AG04449 (cell line): ENCODE results near the gene ENO4.

Experiments used
- CTCF ChIA-PET: fragments of 350-600 bp; formaldehyde crosslinking; extraction: SDS; loops from one replicate; lab custom pipeline; 2021; ENCODE audit warnings: antibody characterized with exemption; lab: Yijun Ruan, JAX
- POLR2A ChIA-PET: fragments of 400-600, 350-600 bp; formaldehyde crosslinking; extraction: SDS; loops from one replicate; lab custom pipeline; 2020; ENCODE audit warnings: antibody characterized with exemption, inconsistent platforms; lab: Yijun Ruan, JAX
- DNase-seq: peaks from one replicate; pipeline ENCODE4 v3.0.0-alpha.2; 2010; ENCODE audit warnings: low read depth, low spot score
- H3K4me3 ChIP-seq: 2 replicates; pipeline ENCODE4 v1.5.1; 2011; ENCODE audit warnings: low read depth, mild to moderate bottlenecking, control low read depth, low read length
- TF ChIP-seq, protein P1 (sequence below): IDR thresholded peaks from one replicate; pipeline ENCODE4 v1.5.1; 2011; ENCODE audit warnings: mild to moderate bottlenecking, moderate library complexity, low read length, control low read depth, inconsistent platforms; ENCODE audit not compliant: insufficient read depth; ENCODE audit errors: missing control alignments

ENO4 gene

GRCh38 chr10:116815641-116816415 is 33.5 kb upstream of the ENO4 start:
- TF ChIP-seq, protein P1, sequence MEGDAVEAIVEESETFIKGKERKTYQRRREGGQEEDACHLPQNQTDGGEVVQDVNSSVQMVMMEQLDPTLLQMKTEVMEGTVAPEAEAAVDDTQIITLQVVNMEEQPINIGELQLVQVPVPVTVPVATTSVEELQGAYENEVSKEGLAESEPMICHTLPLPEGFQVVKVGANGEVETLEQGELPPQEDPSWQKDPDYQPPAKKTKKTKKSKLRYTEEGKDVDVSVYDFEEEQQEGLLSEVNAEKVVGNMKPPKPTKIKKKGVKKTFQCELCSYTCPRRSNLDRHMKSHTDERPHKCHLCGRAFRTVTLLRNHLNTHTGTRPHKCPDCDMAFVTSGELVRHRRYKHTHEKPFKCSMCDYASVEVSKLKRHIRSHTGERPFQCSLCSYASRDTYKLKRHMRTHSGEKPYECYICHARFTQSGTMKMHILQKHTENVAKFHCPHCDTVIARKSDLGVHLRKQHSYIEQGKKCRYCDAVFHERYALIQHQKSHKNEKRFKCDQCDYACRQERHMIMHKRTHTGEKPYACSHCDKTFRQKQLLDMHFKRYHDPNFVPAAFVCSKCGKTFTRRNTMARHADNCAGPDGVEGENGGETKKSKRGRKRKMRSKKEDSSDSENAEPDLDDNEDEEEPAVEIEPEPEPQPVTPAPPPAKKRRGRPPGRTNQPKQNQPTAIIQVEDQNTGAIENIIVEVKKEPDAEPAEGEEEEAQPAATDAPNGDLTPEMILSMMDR = no peak
- no peak overlapping the region for H3K4me3 ChIP-seq
- POLR2A ChIA-PET = no interaction called here
- DNase-seq = no peak
- CTCF ChIA-PET = interaction anchor here (0.7 to 3.5 kb wide), 8 partner anchors 9 to 359 kb away, joined by 3 to 20 read pairs (median 4); no protein-coding TSS in a partner anchor

GRCh38 chr10:116817178-116817577 is 32.1 kb upstream of the ENO4 start:
- ChIA-PET CTCF (interaction anchor here (1.2 to 1.4 kb wide), 3 partner anchors 10 to 351 kb away, joined by 3 to 4 read pairs (median 3); no protein-coding TSS in a partner anchor), POLR2A (no interaction called here)
- H3K4me3 ChIP-seq = no peak overlapping the region
- TF ChIP-seq, protein P1 = no peak
- no peak for DNase-seq

DNA sequence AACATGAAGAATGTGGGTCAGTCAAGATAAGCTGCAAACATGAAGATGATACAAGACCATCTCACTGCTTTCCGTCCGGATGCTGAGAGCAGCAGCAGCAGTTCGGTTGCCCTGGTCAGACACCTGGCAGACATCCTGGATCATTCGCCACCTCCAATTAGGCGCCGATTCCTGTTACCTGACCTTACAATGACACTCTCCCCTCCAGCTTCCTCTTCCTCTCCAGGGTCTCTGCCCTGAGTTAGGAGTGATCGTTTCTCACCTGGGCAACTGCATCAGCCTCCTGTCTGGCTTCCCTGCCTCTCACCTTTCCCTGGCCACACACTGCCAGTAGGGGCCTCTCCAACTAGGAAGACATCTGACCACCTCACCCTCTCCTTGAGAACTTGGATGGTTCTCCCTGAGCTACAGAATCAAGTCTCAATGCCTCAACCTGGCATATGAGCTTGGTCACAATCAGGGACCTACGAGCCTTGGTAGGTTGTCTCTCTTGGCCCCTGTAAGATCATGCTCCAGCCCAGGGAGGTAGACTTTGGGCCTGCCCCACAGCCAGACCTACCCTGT is 31.4 kb upstream of the ENO4 start:
- TF ChIP-seq, protein P1 = no peak
- H3K4me3 ChIP-seq = no peak overlapping the region
- ChIA-PET POLR2A (no interaction called here), CTCF (interaction anchor here (1.2 to 1.4 kb wide), 3 partner anchors 9 to 350 kb away, joined by 3 to 4 read pairs (median 3); no protein-coding TSS in a partner anchor)
- DNase-seq = no peak

- TF ChIP-seq, protein P1 = no peak
- no peak overlapping the region for H3K4me3 ChIP-seq
- ChIA-PET POLR2A (no interaction called here), CTCF (no interaction called here)
- no peak for DNase-seq
Observed at GRCh38 chr10:116819999-116820677, 29.2 kb upstream of the ENO4 start.

- DNase-seq = no peak
- ChIA-PET CTCF (interaction anchor here (0.7 to 1.4 kb wide), 5 partner anchors 8 to 349 kb away, joined by 3 to 4 read pairs (median 3); no protein-coding TSS in a partner anchor), POLR2A (no interaction called here)
- H3K4me3 ChIP-seq = no peak overlapping the region
- TF ChIP-seq, protein P1 = no peak
Observed at GRCh38 chr10:116825901-116826300, 23.4 kb upstream of the ENO4 start.
